Transverse colon (tissue), 3 donors: ENCODE results near the gene LRP2BP.

Source experiments
- CTCF ChIP-seq, 5 experiments: fragments of 200-600 bp in 3 of 5; fragments of 450-650 bp in 2 of 5; sonication (generic) in 3 of 5; IDR thresholded peaks; 1 replicate in 2 of 5; 2 replicates in 3 of 5; pipeline ENCODE4 v1.5.1; 2016 to 2017; ENCODE audit warnings: antibody characterized with exemption in 5 of 5, inconsistent platforms in 3 of 5, mild to moderate bottlenecking in 2 of 5, moderate library complexity in 1 of 5
- POLR2A ChIP-seq: fragments of 450-650 bp; IDR thresholded peaks from one replicate; pipeline ENCODE4 v1.6.1; 2016; ENCODE audit warnings: antibody characterized with exemption, mild to moderate bottlenecking, moderate library complexity

GRCh38 chr4:185335579-185335978, 60.1 kb downstream of the LRP2BP start:
- TF ChIP-seq CTCF (IDR thresholded peaks at IDR 0.05) (no peak), POLR2A (no peak)
